HG03045 (cell line): ENCODE results near the gene SHB.

Experiments
- ATAC-seq: cut with Tn5 transposase; IDR thresholded peaks from one replicate; pipeline ENCODE4 v1.9.1; 2021; ENCODE audit warnings: mild to moderate bottlenecking, moderate library complexity; ENCODE audit not compliant: unreplicated experiment

SHB gene

GRCh38 chr9:37956904-37957663 is 111.9 kb downstream of the SHB start:
- no peak for ATAC-seq

GRCh38 chr9:37956423-37956820 is 112.6 kb downstream of the SHB start:
- no peak for ATAC-seq

DNA sequence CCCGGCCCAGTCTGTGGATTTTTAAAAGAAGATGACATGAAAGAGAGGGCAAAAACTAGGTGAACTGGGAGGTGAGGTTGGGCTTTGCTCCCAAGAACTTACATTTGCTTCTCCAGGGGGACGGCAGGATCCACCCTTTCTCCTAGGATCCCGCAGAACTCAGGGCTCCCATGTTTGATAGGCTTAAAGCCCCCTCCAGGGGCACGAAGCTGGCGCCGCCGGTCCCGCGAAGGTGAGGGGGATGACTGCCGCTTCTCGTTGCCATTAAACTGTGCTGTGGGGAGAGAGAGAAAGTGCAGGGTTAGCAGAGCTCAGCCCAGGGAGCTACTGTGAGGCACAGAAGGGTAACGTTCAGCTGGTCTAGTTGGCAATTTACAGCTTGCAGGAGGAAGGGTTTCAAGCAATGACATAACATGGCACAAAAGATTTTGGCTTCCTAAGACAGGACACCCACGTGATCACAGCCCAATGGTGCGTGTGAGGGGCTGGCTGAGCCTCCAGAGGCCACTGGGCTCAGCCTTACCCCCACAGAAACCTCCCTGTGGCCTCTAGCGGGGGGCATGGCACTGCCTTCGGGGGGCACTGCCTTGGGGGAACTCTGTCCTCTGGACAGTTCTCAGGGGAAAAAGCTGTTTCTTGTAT is 113.1 kb downstream of the SHB start:
- ATAC-seq = no peak

DNA sequence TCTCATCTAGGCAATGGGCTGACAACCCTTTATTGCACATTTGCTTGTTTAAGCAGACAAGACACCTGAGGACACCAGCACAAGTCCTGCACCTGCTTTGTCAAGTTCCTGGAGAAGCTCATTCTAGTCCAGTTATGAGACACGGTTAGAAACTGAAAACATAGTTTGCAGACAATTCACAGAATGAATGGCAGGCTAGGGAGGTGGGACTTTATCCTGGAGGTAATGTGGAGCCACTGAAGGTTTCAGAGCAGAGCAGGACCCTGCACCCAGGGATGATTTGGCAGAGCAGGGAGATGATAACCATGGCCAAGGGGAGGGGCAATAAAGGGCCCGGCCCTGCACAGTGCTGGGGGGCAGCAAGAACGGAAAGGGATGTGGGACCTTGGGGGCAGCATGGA is 114.4 kb downstream of the SHB start:
- ATAC-seq = peak; percentile 43

DNA sequence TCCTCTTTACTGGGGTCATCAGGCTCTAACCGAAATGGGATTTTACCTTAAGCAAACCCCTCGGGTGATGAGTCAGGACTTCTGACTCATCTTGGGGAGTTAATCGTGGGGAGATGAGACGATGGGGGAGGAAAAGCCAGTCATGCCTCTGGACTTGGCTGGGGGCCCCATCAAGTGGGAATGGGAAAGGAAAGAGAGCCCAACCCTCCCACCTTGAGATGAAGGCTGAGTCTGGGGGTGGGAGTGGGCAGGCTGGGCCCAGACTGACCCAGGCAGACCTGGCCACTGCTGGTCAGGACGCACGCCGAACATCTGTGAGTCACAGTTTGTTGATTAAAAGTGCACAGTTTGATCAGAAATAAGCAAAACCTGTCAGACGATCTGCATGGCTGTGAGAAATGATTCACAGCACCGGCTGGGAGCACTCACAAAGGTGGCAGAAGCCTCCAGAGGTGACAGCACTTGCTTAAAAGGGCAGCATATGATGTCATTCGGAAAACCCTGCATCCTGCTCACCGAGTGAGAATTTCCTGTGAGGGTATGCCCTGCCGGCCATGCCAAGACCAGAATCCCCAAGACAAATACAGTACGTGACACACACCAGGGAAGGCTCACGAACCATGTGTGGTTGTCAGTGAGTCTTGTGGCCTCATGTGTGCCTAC is 115.1 kb downstream of the SHB start:
- ATAC-seq = peak; percentile 64

- ATAC-seq = no peak
These were observed 115.7 kb downstream of the SHB start for GRCh38 chr9:37953206-37953774.

DNA sequence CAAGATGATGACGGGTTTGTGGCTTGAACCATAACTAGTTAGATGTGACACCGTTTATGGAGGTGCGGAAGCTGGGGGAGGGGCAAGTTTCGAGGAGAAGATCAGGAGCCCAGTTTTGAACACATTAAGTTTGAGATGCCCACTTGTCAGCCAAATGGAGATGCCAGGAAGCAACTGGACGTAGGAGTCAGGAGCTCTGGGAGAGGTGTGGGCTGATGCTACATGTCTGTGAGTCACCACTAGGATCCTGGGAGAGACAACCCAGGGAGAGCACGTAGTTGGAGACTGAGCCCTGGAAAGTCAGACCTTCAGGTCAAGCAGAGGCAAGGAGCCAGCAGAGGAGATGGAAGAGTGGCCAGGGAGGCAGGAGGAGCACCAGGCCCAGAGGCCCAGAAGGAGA is 116.3 kb downstream of the SHB start:
- no peak for ATAC-seq

DNA sequence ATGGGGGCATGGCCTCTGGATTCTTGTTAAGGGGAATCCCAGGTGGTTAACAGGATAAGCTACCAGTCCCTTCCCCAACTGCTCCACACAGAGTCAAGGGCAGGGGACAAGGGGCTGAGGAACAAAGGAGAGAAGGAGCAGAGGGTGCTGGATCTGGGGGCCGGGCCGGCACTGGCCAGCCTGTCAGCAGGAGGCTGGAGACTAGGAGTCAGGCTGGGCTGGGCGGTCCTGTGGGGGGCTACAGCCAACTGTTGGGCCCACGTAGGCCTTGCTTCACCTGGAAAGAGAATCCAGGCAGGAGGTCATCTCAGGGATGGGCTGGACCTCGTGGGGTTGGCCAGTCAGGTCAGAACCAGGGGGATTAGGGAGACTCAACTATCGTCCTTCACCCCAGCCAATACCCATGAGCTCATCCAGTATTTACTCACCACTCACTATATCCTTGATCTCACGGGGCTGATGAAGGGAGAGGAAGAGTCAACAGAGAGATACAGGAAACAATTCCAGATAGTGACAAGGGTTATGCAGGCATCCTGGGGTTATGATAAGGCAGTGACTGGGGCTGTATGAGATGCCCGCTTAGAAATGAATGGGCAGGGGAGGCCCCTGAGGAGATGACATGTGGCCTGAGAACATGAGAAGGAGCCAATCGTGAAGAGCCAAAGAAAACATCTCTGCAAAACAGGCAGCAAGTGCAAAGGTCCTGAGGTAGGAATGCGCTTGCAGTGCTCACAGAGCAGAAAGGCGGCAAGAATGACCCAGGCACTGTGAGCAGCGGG is 117.2 kb downstream of the SHB start:
- ATAC-seq = no peak

GRCh38 chr9:37950561-37950960 is 118.5 kb downstream of the SHB start:
- ATAC-seq = no peak

- no peak for ATAC-seq
These were observed 119.5 kb downstream of the SHB start for GRCh38 chr9:37949576-37949975.

DNA sequence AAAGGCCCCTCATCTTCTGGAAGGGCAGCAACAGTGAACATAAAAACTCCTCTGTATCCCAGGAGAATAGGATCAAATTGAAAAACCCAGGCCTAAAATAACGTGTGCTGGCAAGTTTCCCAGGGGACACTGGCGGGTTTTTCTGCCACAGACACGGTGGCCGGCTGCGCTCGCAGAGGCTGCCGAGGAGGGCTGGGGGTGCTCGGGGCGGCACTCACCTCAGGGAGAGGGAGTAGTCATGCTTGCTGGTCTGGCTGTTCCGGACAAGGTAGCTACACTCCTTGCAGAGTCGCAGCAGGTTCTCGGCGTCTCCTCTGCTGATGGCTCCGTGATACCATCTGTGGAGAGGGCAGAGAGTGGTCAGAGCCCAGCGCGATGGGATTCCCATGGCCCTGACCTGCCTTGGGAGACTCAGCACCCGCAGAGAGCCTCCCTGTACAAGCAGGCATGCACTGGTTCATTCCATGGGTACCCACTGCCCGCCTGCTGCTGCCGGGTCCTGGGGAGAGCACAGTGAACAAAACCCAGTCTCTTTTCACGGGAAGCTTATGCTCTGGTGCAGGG is 120.5 kb downstream of the SHB start:
- no peak for ATAC-seq

DNA sequence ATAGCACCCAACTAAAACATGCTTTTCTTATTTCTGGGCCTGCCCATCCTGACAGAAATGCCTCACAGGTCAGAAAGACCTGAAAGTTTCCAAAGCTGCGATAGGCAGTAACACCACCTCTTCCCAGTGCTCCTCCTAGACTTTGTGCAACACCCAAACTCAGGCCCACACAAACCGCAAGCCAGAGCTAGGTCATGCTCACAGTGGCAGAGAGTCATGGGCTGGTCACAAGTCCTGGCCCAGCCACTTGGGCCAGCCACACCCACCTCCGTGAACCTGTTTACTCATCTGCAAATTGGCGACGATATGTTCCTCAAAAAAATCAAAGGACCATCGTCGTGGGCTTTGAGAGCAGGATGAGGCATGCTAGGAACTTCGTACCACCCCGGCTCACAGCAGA is 121.0 kb downstream of the SHB start:
- ATAC-seq = no peak

- no peak for ATAC-seq
These were observed 121.6 kb downstream of the SHB start for GRCh38 chr9:37947471-37947870.

- no peak for ATAC-seq
These were observed 122.1 kb downstream of the SHB start for GRCh38 chr9:37946971-37947370.

DNA sequence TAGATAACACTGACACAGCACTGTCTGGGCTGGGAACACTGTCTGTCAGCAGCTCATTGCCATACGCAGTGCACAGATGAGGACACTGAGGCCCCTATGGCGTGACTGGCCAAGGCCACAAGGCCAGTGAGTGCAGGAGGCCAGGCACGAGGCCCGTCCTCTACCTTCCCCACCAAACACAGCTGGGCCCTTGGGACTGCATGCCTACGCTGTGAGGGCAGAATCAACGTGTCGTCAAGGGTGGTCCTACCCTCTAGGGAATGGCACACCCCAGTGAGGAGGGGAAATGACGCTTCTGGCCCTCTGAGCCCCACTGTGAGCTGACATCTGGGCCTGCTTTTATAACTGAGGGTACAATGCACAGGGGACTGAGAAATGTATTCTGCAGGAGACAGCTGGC is 123.0 kb downstream of the SHB start:
- no peak for ATAC-seq

- ATAC-seq = no peak
These were observed 124.2 kb downstream of the SHB start for GRCh38 chr9:37944671-37945481.

DNA sequence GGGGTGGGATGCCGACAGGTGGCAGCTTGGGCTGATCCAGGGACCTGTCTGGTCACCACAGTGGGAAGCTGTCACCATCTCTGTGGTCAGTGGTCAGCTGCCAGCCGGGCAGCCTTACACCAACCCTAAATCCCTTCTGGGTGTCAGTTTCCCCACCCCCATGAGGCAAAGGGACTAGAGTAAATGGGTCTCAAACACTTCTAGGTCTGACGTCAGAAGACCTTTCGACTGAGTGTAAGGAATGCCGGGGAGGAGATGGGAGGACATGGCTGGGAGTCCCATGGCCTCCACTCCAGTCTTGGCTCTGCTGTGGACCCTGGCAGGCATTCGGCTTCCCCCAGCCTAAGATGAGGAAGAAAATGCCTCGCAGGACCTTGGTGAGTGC is 124.8 kb downstream of the SHB start:
- no peak for ATAC-seq

DNA sequence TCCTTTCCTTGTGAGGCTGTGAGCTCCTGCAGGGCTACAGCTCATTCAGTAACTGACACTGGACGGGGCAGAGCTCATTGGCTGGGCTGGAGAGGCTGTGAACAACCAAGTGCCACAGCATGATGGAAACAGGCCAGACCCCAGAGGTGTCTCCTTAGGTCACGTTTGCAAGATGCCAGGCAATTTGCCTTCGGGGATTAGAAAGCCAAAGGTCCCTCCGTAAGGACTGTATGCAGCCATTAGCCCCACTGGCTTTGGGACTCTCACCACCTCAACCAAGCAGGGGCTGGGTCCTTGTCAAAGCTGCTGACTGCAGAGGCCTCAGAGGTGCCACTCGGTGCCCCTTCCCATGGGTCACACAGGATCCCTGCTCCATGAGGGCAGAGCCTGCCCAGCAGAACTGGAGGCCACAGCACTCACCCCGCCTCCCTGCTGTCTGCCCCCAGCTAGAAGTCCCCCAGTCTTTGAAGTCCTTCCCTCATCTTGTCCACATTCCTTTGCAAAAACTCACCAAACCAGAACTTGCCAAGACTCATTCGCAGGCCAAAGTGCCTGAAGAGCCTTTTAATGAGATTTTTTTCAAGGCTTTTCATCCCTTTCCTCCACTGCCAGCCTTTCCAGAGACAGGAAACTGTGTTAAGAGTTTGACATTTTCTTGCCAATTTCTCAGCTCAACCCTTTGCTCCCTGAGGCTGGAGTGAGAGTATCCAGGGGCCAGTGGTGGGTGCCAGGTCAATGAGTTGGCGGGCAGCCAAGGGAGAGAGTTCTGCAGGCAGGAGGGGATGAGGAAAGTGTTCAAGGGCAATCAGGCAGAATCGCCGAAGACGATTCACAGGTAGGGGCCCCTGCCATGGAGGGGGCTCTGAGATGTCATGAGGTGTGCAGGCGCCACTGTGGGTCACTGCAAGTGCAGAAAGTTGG is 125.4 kb downstream of the SHB start:
- no peak for ATAC-seq
